ENCODE data around the gene GAS6. TPM values are rescaled to one million over a fixed set of nuclear protein-coding genes. Genes with fewer than 3 reads are reported as not detected.

Gene GAS6
- total and polyA plus RNA-seq, 2 donors (not counting 3 experiments of a cell fraction or from before 2014, with no cell fraction given): 69.2 to 109 TPM

GRCh38 chr13:113895436-113895835 lies 31.6 kb upstream of the GAS6 start:
- CTCF ChIA-PET: interaction anchor here (1.0 to 1.5 kb wide), 3 partner anchors 9 to 79 kb away, joined by 3 read pairs; no protein-coding TSS in a partner anchor
- H3K27ac ChIP-seq (ENCODE audit: insufficient read depth, low read depth, low read length): no peak overlapping the region

DNA sequence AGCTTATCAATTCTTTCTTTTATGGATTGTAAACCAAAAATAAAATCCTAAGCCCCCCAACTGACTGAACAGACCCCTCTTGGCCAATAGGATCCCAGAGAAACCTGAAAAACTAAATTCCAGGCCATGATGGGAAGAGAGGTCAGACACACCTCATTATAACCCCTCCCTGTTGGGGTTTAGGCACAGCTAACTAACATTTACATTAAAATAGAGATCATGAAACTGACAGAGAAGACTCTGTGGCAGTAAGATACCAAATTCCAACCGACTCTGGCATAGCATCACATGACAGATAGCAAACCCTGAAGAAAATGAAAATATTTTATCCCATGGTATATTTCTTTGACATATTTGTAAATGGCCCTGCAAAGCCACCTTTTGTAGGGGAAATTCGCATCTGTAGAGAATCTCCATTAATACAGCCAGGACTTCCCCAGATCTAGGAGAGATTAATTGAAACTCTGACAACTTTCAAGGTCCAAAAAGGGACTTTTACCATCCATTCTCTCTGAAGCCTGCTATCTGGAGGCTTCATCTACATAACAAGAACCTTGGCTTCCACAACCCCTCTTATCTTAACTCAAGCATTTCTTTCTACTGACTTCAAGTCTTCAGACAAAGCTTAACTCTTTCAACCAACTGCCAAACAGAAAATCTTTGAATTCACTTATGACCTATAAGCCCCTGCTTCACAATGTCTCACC lies 27.1 kb upstream of the GAS6 start:
- CTCF ChIA-PET: interaction anchor here (1.2 to 2.2 kb wide), 2 partner anchors 12 to 13 kb away, joined by 3 to 8 read pairs; no protein-coding TSS in a partner anchor
- no peaks in the 10 kb centered on the region for H3K27me3 ChIP-seq (ENCODE audit: control insufficient read depth in 2 of 2, insufficient read depth in 2 of 2, low read length in 2 of 2)
- H3K27ac ChIP-seq (ENCODE audit: insufficient read depth, low read depth, low read length): no peak overlapping the region
- no peak for DNase-seq (ENCODE audit: low read depth, low spot score)
- no peak overlapping the region for H3K4me3 ChIP-seq (replicated peaks in 1 of 3; ENCODE audit: insufficient read depth in 1 of 3, low read depth in 1 of 3, low read length in 3 of 3)
- no peaks in the 10 kb centered on the region for H3K9me1 ChIP-seq (replicated peaks; ENCODE audit: control insufficient read depth, extremely low read depth, insufficient read depth, low read length)
- POLR2A ChIA-PET: no interaction called here
- no TSS peak for BruUV-seq (replicated peaks)
- no peaks in the 10 kb centered on the region for H3K36me3 ChIP-seq (ENCODE audit: control insufficient read depth in 2 of 2, extremely low read depth in 1 of 2, insufficient read depth in 2 of 2, low read length in 2 of 2)
- no peak for FAIRE-seq
- dilution Hi-C loops (cut with MboI; ENCODE audit: extremely low pct_ligation_motif_present, low sequenced_read_pairs): no loop called here
- H3K4me1 ChIP-seq (ENCODE audit: control insufficient read depth, extremely low read depth, insufficient read depth, low read length): peaks cover 6% of the 10 kb centered on the region
- intact Hi-C loops (cut with micrococcal nuclease): no loop called here
- no peaks in the 10 kb centered on the region for H4K20me1 ChIP-seq (replicated peaks; ENCODE audit: control insufficient read depth, extremely low read depth, insufficient read depth, low read length)
- no peak overlapping the region for H3K4me2 ChIP-seq (ENCODE audit: insufficient read depth, low read length)
- no peak overlapping the region for H2AFZ ChIP-seq (ENCODE audit: low read depth, low read length)
- TF ChIP-seq EZH2 (IDR thresholded peaks at IDR 0.05; ENCODE audit: borderline replicate concordance, low read depth, low read length, severe bottlenecking): no peak
- TF ChIP-seq, protein P1, sequence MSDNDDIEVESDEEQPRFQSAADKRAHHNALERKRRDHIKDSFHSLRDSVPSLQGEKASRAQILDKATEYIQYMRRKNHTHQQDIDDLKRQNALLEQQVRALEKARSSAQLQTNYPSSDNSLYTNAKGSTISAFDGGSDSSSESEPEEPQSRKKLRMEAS (IDR thresholded peaks at IDR 0.05; ENCODE audit: insufficient read depth, insufficient read length): no peak
- no peak for TF ChIP-seq FOS (IDR thresholded peaks at IDR 0.05; ENCODE audit: borderline replicate concordance, insufficient read depth, low read length)
- no peak for TF ChIP-seq JUN (IDR thresholded peaks at IDR 0.05; ENCODE audit: borderline replicate concordance, insufficient read depth, insufficient read length, low read depth)
- no peak for TF ChIP-seq MYC (IDR thresholded peaks at IDR 0.05; ENCODE audit: low read depth, low read length)
- TF ChIP-seq GATA2 (IDR thresholded peaks at IDR 0.05; ENCODE audit: insufficient read depth, insufficient read length, low read depth, low read length): no peak
- no peak for TF ChIP-seq POLR2AphosphoS5 (IDR thresholded peaks at IDR 0.05; ENCODE audit: insufficient read depth, low read depth, low read length)
- no peak for TF ChIP-seq POLR2A (IDR thresholded peaks at IDR 0.05; ENCODE audit: low read depth, low read length)
- TF ChIP-seq, protein P2, sequence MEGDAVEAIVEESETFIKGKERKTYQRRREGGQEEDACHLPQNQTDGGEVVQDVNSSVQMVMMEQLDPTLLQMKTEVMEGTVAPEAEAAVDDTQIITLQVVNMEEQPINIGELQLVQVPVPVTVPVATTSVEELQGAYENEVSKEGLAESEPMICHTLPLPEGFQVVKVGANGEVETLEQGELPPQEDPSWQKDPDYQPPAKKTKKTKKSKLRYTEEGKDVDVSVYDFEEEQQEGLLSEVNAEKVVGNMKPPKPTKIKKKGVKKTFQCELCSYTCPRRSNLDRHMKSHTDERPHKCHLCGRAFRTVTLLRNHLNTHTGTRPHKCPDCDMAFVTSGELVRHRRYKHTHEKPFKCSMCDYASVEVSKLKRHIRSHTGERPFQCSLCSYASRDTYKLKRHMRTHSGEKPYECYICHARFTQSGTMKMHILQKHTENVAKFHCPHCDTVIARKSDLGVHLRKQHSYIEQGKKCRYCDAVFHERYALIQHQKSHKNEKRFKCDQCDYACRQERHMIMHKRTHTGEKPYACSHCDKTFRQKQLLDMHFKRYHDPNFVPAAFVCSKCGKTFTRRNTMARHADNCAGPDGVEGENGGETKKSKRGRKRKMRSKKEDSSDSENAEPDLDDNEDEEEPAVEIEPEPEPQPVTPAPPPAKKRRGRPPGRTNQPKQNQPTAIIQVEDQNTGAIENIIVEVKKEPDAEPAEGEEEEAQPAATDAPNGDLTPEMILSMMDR (IDR thresholded peaks at IDR 0.05; ENCODE audit: extremely low read depth in 1 of 2, insufficient read depth in 1 of 2, low read depth in 1 of 2, low read length in 2 of 2): no peak
- H3K9ac ChIP-seq (replicated peaks; ENCODE audit: extremely low read depth, insufficient read depth, low read length): no peak overlapping the region
- H3K79me2 ChIP-seq (ENCODE audit: control insufficient read depth, insufficient read depth, low read length): no peaks in the 10 kb centered on the region
- no peaks in the 10 kb centered on the region for H3K9me3 ChIP-seq (replicated peaks; ENCODE audit: control insufficient read depth, insufficient read depth, low read length)

More at GRCh38 chr13:113895436-113895835, 31.6 kb upstream of the GAS6 start:
- no peaks in the 10 kb centered on the region for H3K79me2 ChIP-seq (ENCODE audit: control insufficient read depth, insufficient read depth, low read length)
- no peak overlapping the region for H3K4me3 ChIP-seq (replicated peaks in 1 of 3; ENCODE audit: insufficient read depth in 1 of 3, low read depth in 1 of 3, low read length in 3 of 3)
- H3K9me3 ChIP-seq (replicated peaks; ENCODE audit: control insufficient read depth, insufficient read depth, low read length): no peaks in the 10 kb centered on the region
- no peaks in the 10 kb centered on the region for H3K9me1 ChIP-seq (replicated peaks; ENCODE audit: control insufficient read depth, extremely low read depth, insufficient read depth, low read length)
- intact Hi-C loops (cut with micrococcal nuclease): no loop called here
- no peak overlapping the region for H3K4me2 ChIP-seq (ENCODE audit: insufficient read depth, low read length)
- DNase-seq (ENCODE audit: low read depth, low spot score) (no peak), FAIRE-seq (no peak)
- H3K36me3 ChIP-seq (ENCODE audit: control insufficient read depth in 2 of 2, extremely low read depth in 1 of 2, insufficient read depth in 2 of 2, low read length in 2 of 2): no peaks in the 10 kb centered on the region
- BruUV-seq (replicated peaks): no TSS peak
- TF ChIP-seq EZH2 (IDR thresholded peaks at IDR 0.05; ENCODE audit: borderline replicate concordance, low read depth, low read length, severe bottlenecking) (no peak), GATA2 (IDR thresholded peaks at IDR 0.05; ENCODE audit: insufficient read depth, insufficient read length, low read depth, low read length) (no peak), MYC (IDR thresholded peaks at IDR 0.05; ENCODE audit: low read depth, low read length) (no peak), POLR2A (IDR thresholded peaks at IDR 0.05; ENCODE audit: low read depth, low read length) (no peak)
- dilution Hi-C loops (cut with MboI; ENCODE audit: extremely low pct_ligation_motif_present, low sequenced_read_pairs): no loop called here
- no peak overlapping the region for H2AFZ ChIP-seq (ENCODE audit: low read depth, low read length)
- no peaks in the 10 kb centered on the region for H4K20me1 ChIP-seq (replicated peaks; ENCODE audit: control insufficient read depth, extremely low read depth, insufficient read depth, low read length)
- peaks cover 22% of the 10 kb centered on the region for H3K4me1 ChIP-seq (ENCODE audit: control insufficient read depth, extremely low read depth, insufficient read depth, low read length)
- H3K9ac ChIP-seq (replicated peaks; ENCODE audit: extremely low read depth, insufficient read depth, low read length): no peak overlapping the region
- POLR2A ChIA-PET: no interaction called here
- H3K27me3 ChIP-seq (ENCODE audit: control insufficient read depth in 2 of 2, insufficient read depth in 2 of 2, low read length in 2 of 2): no peaks in the 10 kb centered on the region

Measured in endothelial cell of umbilical vein (primary cell).